Fibroblast of the conjunctiva (primary cell): ENCODE data around the gene STARD10.

Experiments
- DNase-seq: peaks from one replicate; pipeline ENCODE4 v3.0.0-alpha.2; 2010; ENCODE audit warnings: low read depth

STARD10 gene

GRCh38 chr11:72705442-72706365, 88.1 kb downstream of the STARD10 start:
- no peak for DNase-seq

- DNase-seq: no peak
These were observed 89.0 kb downstream of the STARD10 start for GRCh38 chr11:72704783-72705265.
